HCT116 (cell line): Measurements from ENCODE around the gene SUGCT. TPM values are rescaled to one million over a fixed set of nuclear protein-coding genes. Genes with fewer than 3 reads are reported as not detected.

Experiments
- ATAC-seq: fragments of 200-7000 bp; cut with Tn5 transposase; 2 replicates; pipeline ENCODE4 v1.9.1; 2020; ENCODE audit warnings: mild to moderate bottlenecking, moderate library complexity
- BruUV-seq: library from RNA; stranded (reverse); fragments of 400-500 nt; replicated peaks from 2 replicates; lab custom pipeline; 2021; lab: Mats Ljungman, UMichigan
- CTCF ChIA-PET: fragments of 300-600 bp; sonication (Branson Sonifier 250); formaldehyde crosslinking; loops from one replicate; lab custom pipeline; 2021; ENCODE audit warnings: antibody characterized with exemption; lab: Charles Lee
- POLR2A ChIA-PET: fragments of 300-600, 350-600 bp; sonication (Branson Sonifier 250); formaldehyde crosslinking; loops from one replicate; lab custom pipeline; 2021; ENCODE audit warnings: antibody characterized with exemption; lab: Charles Lee
- RAD21 ChIA-PET, 2 experiments: fragments of 300-600 bp; sonication (Branson Sonifier 250); formaldehyde crosslinking; loops; one replicate each; lab custom pipeline; 2023; ENCODE audit warnings: low total read pairs in 2 of 2; ENCODE audit not compliant: uncharacterized antibody in 2 of 2, unreplicated experiment in 2 of 2, low non-redundant PET in 1 of 2; lab: Charles Lee
- DNase-seq: peaks from one replicate; pipeline ENCODE4 v3.0.0-alpha.2; 2010; ENCODE audit warnings: low read depth, low spot score
- H2AFZ ChIP-seq: fragments of 200-600 bp; shearing (Covaris generic), sonication (generic); 2 replicates; pipeline ENCODE4 v1.6.1; 2017; ENCODE audit warnings: low read depth, mixed run types, mixed read lengths, antibody characterized with exemption, low read length; ENCODE audit not compliant: poor library complexity, severe bottlenecking
- H3K27ac ChIP-seq: 2 replicates; pipeline ENCODE4 v1.5.1; 2012; ENCODE audit warnings: low read depth, low read length
- H3K27me3 ChIP-seq: fragments of 200-600 bp; sonication (generic); 2 replicates; pipeline ENCODE4 v1.6.1; 2016; ENCODE audit warnings: mixed run types, low read length, mixed read lengths; ENCODE audit not compliant: insufficient read depth
- H3K36me3 ChIP-seq, 2 experiments: fragments of 200-500 bp in 1 of 2; fragments of 200-600 bp in 1 of 2; sonication (Bioruptor generic) in 1 of 2; sonication (generic) in 1 of 2; 2 replicates each; pipeline versions ENCODE4 v1.5.1 to v1.6.1; 2014 to 2016; ENCODE audit warnings: low read length in 2 of 2, inconsistent platforms in 1 of 2, mixed read lengths in 1 of 2, mixed run types in 1 of 2; ENCODE audit not compliant: insufficient read depth in 2 of 2, control insufficient read depth in 1 of 2
- H3K4me1 ChIP-seq, 2 experiments: fragments of 200-600 bp in 1 of 2; sonication (generic) in 1 of 2; 2 replicates each; pipeline versions ENCODE4 v1.5.1 to v1.6.1; 2012 to 2017; ENCODE audit warnings: low read length in 2 of 2, inconsistent platforms in 1 of 2, mild to moderate bottlenecking in 1 of 2, mixed read lengths in 1 of 2, mixed run types in 1 of 2, moderate library complexity in 1 of 2; ENCODE audit not compliant: insufficient read depth in 2 of 2, control insufficient read depth in 1 of 2
- H3K4me2 ChIP-seq: fragments of 200-600 bp; sonication (generic); 2 replicates; pipeline ENCODE4 v1.6.1; 2017; ENCODE audit warnings: mixed run types, low read length, mixed read lengths
- H3K4me3 ChIP-seq, 2 experiments: fragments of 200-600 bp in 1 of 2; sonication (generic) in 1 of 2; replicated peaks in 1 of 2; 2 replicates each; pipeline ENCODE4 v1.5.1; 2011 to 2016; ENCODE audit warnings: low read length in 2 of 2, control low read depth in 1 of 2, low read depth in 1 of 2, mild to moderate bottlenecking in 1 of 2, mixed read lengths in 1 of 2, mixed run types in 1 of 2
- H3K79me2 ChIP-seq: fragments of 200-600 bp; sonication (generic); 2 replicates; pipeline ENCODE4 v1.6.1; 2017; ENCODE audit warnings: mild to moderate bottlenecking, mixed run types, low read length, moderate library complexity, mixed read lengths; ENCODE audit not compliant: insufficient read depth
- H3K9ac ChIP-seq: fragments of 200-600 bp; sonication (generic); 2 replicates; pipeline ENCODE4 v1.6.1; 2016; ENCODE audit warnings: low read length, mixed read lengths
- H3K9me2 ChIP-seq: fragments of 200-600 bp; sonication (generic), shearing (Covaris generic); 2 replicates; pipeline ENCODE4 v1.6.1; 2017; ENCODE audit warnings: mixed run types, mild to moderate bottlenecking, moderate library complexity; ENCODE audit not compliant: insufficient read depth
- H3K9me3 ChIP-seq, 2 experiments: fragments of 200-500 bp in 1 of 2; fragments of 200-600 bp in 1 of 2; sonication (Bioruptor generic) in 1 of 2; sonication (generic) in 1 of 2; 2 replicates each; pipeline ENCODE4 v1.6.1; 2014 to 2017; ENCODE audit warnings: low read length in 2 of 2, mixed read lengths in 2 of 2, inconsistent platforms in 1 of 2, low read depth in 1 of 2, mild to moderate bottlenecking in 1 of 2, mixed run types in 1 of 2, moderate library complexity in 1 of 2; ENCODE audit not compliant: control insufficient read depth in 1 of 2, insufficient read depth in 1 of 2
- H4K20me1 ChIP-seq: fragments of 200-600 bp; sonication (generic), shearing (Covaris generic); 2 replicates; pipeline ENCODE4 v1.6.1; 2017; ENCODE audit warnings: mixed run types, mild to moderate bottlenecking, moderate library complexity; ENCODE audit not compliant: insufficient read depth
- ATF3 ChIP-seq: IDR thresholded peaks from 2 replicates; pipeline ENCODE4 v1.6.1; 2012
- CBX3 ChIP-seq: IDR thresholded peaks from 2 replicates; pipeline ENCODE4 v1.6.1; 2012; ENCODE audit warnings: low read depth
- CEBPB ChIP-seq: IDR thresholded peaks from 2 replicates; pipeline ENCODE4 v1.6.1; 2012; ENCODE audit warnings: low read depth
- EZH2 ChIP-seq: fragments of 200-600 bp; sonication (generic); IDR thresholded peaks from 2 replicates; pipeline ENCODE4 v1.6.1; 2017; ENCODE audit warnings: antibody characterized with exemption, mixed run types
- EZH2phosphoT487 ChIP-seq: fragments of 200-600 bp; IDR thresholded peaks from 2 replicates; pipeline ENCODE4 v1.6.1; 2018; ENCODE audit warnings: antibody characterized with exemption, borderline replicate concordance
- POLR2AphosphoS5 ChIP-seq: IDR thresholded peaks from 2 replicates; pipeline ENCODE4 v1.6.1; 2011; ENCODE audit warnings: mild to moderate bottlenecking, low read depth, low read length, moderate library complexity
- RAD21 ChIP-seq: IDR thresholded peaks from 2 replicates; pipeline ENCODE4 v1.6.1; 2012; ENCODE audit warnings: low read depth, mild to moderate bottlenecking
- REST ChIP-seq: IDR thresholded peaks from 2 replicates; pipeline ENCODE4 v1.6.1; 2012; ENCODE audit warnings: low read depth
- SRF ChIP-seq: IDR thresholded peaks from 2 replicates; pipeline ENCODE4 v1.6.1; 2012; ENCODE audit warnings: low read depth
- ZBTB33 ChIP-seq: IDR thresholded peaks from 2 replicates; pipeline ENCODE4 v1.6.1; 2011; ENCODE audit warnings: mild to moderate bottlenecking, low read length, moderate library complexity; ENCODE audit not compliant: insufficient replicate concordance; ENCODE audit errors: extremely low read depth
- ZNF274 ChIP-seq: fragments of 200-500 bp; sonication (Bioruptor generic); IDR thresholded peaks from 2 replicates; pipeline ENCODE4 v1.6.1; 2014; ENCODE audit warnings: mild to moderate bottlenecking, low read depth, low read length, inconsistent platforms
- intact Hi-C: fragments of 100-400 bp; cut with micrococcal nuclease; formaldehyde crosslinking; loops from 2 replicates; pipeline ENCODE4 v1.10.0; 2022
- total RNA-seq: library from RNA; stranded (reverse); gene quantifications from one replicate; pipeline ENCODE4 v1.2.1, GENCODE V29; 2021; ENCODE audit not compliant: unreplicated experiment

Gene SUGCT
- total RNA-seq, 1 experiment from 2014 or later, result 4.4 TPM

- no peak for DNase-seq
- Histone ChIP-seq H3K79me2 (no peaks in the 10 kb centered on the region), H3K27ac (no peak overlapping the region), H3K36me3 (no peaks in the 10 kb centered on the region), H2AFZ (no peak overlapping the region), H3K4me1 (no peaks in the 10 kb centered on the region), H3K4me2 (no peak overlapping the region), H3K9ac (no peak overlapping the region), H3K27me3 (no peaks in the 10 kb centered on the region), H4K20me1 (no peaks in the 10 kb centered on the region), H3K9me2 (no peaks in the 10 kb centered on the region), H3K9me3 (no peaks in the 10 kb centered on the region), H3K4me3 (no peak overlapping the region)
- RAD21 ChIA-PET, result no interaction called here
- CTCF ChIA-PET, result no interaction called here
- no peak for TF ChIP-seq RAD21
- no peak for TF ChIP-seq REST
- TF ChIP-seq SRF, result no peak
- no peak for TF ChIP-seq POLR2AphosphoS5
- intact Hi-C loops, result no loop called here
- POLR2A ChIA-PET, result no interaction called here
- ATAC-seq, result no peak
- no TSS peak for BruUV-seq
These were observed 460.3 kb downstream of the SUGCT start for GRCh38 chr7:40595129-40595528.

GRCh38 chr7:40595832-40596231, 461.0 kb downstream of the SUGCT start:
- DNase-seq (no peak), ATAC-seq (no peak)
- Histone ChIP-seq H3K36me3 (no peaks in the 10 kb centered on the region), H4K20me1 (no peaks in the 10 kb centered on the region), H2AFZ (no peak overlapping the region), H3K9me2 (no peaks in the 10 kb centered on the region), H3K79me2 (no peaks in the 10 kb centered on the region), H3K4me1 (no peaks in the 10 kb centered on the region), H3K9ac (no peak overlapping the region), H3K4me3 (no peak overlapping the region), H3K27me3 (no peaks in the 10 kb centered on the region), H3K4me2 (no peak overlapping the region), H3K27ac (no peak overlapping the region), H3K9me3 (no peaks in the 10 kb centered on the region)
- ChIA-PET CTCF (no interaction called here), RAD21 (no interaction called here), POLR2A (no interaction called here)
- intact Hi-C loops, result no loop called here
- BruUV-seq, result no TSS peak
- no peak for TF ChIP-seq ZBTB33
- TF ChIP-seq REST, result no peak
- TF ChIP-seq CBX3, result no peak
- TF ChIP-seq EZH2, result no peak
- no peak for TF ChIP-seq CEBPB
- no peak for TF ChIP-seq EZH2phosphoT487
- TF ChIP-seq ZNF274, result no peak
- no peak for TF ChIP-seq RAD21
- TF ChIP-seq ATF3, result no peak
